ENCODE results near the gene TUBGCP6.

TUBGCP6 gene

DNA sequence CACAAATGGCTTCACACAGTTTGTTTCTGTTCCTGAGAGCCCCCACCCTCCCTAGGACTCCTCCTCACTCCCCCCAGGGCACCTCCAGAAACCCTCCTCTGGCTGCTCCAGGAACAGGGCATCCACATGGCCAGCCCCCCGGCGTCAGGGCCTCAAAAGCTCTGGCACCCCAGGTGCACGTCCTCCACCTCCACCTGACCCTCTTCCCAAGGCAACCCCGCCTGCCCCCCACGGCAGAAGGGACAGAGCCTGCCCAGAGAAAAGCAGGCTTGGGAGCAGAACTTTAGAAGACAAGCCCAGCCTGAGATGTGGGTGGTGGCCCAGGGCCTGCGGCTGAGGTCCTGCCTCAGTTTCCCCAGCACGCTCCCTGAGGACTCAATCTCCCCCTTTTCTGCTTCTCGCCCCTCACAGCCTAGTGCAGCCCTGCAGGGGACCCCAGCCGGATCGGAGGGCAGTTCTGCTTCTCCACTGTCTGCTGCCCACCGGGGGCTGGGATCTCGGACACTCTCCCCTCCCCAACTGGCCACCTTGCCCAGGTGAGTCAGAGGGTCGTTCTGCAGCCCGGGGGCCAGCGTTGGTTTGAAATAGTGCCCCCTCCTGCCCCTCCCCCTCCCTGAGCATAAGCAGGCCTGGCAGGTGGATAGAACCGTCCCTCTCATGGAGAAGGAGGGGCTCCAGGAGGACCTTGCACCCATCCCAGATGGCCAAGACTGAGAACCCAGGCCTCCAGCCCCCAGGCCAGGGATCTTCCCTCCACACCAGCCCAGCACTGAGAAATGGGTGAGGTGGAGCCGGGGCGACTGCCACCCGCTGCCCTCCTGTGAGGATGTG, 61.5 kb downstream of the TUBGCP6 start:
- H3K36me3 ChIP-seq (ENCODE audit: low read depth), result peaks cover 6% of the 10 kb centered on the region; the same call in 1 of the 2 replicates
- peaks cover 4% of the 10 kb centered on the region for H3K4me1 ChIP-seq (ENCODE audit: insufficient read depth, poor library complexity, severe bottlenecking)
- H3K27me3 ChIP-seq (ENCODE audit: insufficient read depth, poor library complexity, severe bottlenecking), result no peaks in the 10 kb centered on the region
- ATAC-seq (ENCODE audit: low read depth) (no peak), DNase-seq (ENCODE audit: low spot score) (no peak)
- TF ChIP-seq, protein P1, sequence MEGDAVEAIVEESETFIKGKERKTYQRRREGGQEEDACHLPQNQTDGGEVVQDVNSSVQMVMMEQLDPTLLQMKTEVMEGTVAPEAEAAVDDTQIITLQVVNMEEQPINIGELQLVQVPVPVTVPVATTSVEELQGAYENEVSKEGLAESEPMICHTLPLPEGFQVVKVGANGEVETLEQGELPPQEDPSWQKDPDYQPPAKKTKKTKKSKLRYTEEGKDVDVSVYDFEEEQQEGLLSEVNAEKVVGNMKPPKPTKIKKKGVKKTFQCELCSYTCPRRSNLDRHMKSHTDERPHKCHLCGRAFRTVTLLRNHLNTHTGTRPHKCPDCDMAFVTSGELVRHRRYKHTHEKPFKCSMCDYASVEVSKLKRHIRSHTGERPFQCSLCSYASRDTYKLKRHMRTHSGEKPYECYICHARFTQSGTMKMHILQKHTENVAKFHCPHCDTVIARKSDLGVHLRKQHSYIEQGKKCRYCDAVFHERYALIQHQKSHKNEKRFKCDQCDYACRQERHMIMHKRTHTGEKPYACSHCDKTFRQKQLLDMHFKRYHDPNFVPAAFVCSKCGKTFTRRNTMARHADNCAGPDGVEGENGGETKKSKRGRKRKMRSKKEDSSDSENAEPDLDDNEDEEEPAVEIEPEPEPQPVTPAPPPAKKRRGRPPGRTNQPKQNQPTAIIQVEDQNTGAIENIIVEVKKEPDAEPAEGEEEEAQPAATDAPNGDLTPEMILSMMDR (IDR thresholded peaks at IDR 0.05; ENCODE audit: poor library complexity, severe bottlenecking), result no peak
- H3K4me3 ChIP-seq (ENCODE audit: severe bottlenecking), result no peak overlapping the region
- no peaks in the 10 kb centered on the region for H3K9me3 ChIP-seq (ENCODE audit: severe bottlenecking)
- no peak overlapping the region for H3K27ac ChIP-seq (ENCODE audit: poor library complexity, severe bottlenecking)

DNA sequence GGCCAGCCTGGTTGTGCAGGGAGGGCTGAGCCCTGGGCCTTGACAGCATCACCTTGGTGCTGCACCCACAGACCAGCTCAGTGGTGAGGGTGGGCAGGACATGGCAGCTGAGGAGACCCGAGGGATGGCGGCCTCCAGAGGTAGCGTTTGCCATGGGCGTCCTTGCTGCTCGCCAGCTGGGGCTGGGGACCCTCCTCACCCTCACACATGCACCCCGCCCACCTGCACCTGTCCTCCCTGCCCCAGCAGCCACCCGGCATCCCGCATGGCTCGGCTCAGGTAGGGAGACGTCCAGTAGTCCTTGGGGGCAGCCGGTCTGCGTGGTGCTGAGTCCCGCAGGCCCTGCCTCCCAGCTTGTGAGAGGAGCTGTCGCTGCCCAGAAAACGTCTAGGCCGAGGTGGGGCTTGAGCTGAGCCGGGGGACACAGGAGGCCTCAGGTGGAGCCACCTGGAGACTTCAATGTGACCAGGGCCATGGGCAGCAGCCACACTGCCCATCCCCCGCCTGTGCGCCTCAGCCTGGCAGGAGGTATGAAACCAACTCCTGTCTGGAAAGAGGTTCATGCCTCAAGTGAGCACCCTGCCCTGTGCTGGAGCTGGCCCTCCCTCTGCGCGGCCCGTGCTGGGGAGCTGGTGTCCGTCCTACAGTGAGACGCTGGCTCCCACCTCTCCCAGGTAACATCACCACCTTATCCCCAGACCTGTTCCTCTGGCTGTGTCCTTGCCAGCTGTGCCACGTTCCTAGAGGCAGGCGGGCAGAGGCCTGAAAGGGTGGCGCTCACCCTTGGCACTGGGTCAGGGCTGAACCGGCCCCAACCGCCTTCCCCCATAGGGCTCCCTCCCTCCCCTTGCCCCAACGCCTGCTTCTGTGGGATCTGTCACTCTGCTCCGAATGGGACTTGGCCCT, 62.4 kb downstream of the TUBGCP6 start:
- TF ChIP-seq, protein P1 (IDR thresholded peaks at IDR 0.05; ENCODE audit: poor library complexity, severe bottlenecking), result no peak

DNA sequence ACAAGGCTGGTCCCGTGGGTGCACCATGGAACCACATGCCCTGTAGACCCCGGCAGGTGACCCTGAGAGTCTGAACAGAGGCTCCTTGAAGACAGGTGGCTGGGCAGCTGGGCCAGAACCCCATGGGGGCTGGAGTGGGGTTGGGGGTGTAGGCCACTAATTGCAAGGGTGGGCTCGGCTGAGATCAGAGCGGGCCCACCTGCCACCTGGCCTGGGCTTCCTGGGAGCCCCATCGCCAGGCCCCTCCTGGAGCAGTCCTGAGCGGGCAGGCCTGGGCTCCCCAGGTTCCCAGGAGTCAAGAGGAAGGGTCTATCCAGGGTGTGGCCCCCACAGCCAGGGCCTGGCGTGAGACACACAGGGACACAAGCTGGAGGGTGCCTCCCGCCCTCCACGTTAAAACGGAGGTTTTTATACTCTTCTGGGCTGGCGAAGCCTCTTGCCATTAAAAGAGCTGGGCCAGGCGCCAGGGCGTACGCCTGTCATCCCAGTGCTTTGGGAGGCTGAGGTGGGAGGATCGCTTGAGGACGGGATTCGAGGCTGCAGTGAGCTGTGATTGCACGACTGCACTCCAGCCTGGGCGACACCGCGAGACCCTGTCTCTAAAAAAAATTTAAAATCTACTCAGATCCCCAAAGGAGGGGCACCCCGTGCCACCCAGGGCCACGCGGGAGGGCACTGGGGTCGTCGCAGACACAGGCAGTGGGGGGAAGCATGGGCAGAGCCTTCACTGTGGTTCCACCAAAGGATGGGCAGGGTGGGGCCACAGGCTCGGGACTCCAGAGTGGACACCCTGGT, 63.9 kb downstream of the TUBGCP6 start:
- ATAC-seq (ENCODE audit: low read depth) (no peak), DNase-seq (ENCODE audit: low spot score) (peak; percentile 42)
- no peak overlapping the region for H3K27ac ChIP-seq (ENCODE audit: poor library complexity, severe bottlenecking)
- no peaks in the 10 kb centered on the region for H3K9me3 ChIP-seq (ENCODE audit: severe bottlenecking)
- H3K36me3 ChIP-seq (ENCODE audit: low read depth), result no peaks in the 10 kb centered on the region
- H3K4me3 ChIP-seq (ENCODE audit: severe bottlenecking), result no peak overlapping the region
- TF ChIP-seq, protein P1 (IDR thresholded peaks at IDR 0.05; ENCODE audit: poor library complexity, severe bottlenecking), result no peak
- no peaks in the 10 kb centered on the region for H3K27me3 ChIP-seq (ENCODE audit: insufficient read depth, poor library complexity, severe bottlenecking)
- no peaks in the 10 kb centered on the region for H3K4me1 ChIP-seq (ENCODE audit: insufficient read depth, poor library complexity, severe bottlenecking)

More for the DNA sequence above, 62.4 kb downstream of the TUBGCP6 start:
- DNase-seq (ENCODE audit: low spot score) (no peak), ATAC-seq (ENCODE audit: low read depth) (peak; percentile 10; the same call in 1 of the 3 replicates)
- H3K4me3 ChIP-seq (ENCODE audit: severe bottlenecking), result no peak overlapping the region
- peaks cover 3% of the 10 kb centered on the region for H3K4me1 ChIP-seq (ENCODE audit: insufficient read depth, poor library complexity, severe bottlenecking)
- H3K9me3 ChIP-seq (ENCODE audit: severe bottlenecking), result no peaks in the 10 kb centered on the region
- no peaks in the 10 kb centered on the region for H3K27me3 ChIP-seq (ENCODE audit: insufficient read depth, poor library complexity, severe bottlenecking)
- H3K27ac ChIP-seq (ENCODE audit: poor library complexity, severe bottlenecking), result no peak overlapping the region
- H3K36me3 ChIP-seq (ENCODE audit: low read depth), result 0 out of 2 replicates have a peak, but pooled peaks cover 2% of the 10 kb centered on the region

DNA sequence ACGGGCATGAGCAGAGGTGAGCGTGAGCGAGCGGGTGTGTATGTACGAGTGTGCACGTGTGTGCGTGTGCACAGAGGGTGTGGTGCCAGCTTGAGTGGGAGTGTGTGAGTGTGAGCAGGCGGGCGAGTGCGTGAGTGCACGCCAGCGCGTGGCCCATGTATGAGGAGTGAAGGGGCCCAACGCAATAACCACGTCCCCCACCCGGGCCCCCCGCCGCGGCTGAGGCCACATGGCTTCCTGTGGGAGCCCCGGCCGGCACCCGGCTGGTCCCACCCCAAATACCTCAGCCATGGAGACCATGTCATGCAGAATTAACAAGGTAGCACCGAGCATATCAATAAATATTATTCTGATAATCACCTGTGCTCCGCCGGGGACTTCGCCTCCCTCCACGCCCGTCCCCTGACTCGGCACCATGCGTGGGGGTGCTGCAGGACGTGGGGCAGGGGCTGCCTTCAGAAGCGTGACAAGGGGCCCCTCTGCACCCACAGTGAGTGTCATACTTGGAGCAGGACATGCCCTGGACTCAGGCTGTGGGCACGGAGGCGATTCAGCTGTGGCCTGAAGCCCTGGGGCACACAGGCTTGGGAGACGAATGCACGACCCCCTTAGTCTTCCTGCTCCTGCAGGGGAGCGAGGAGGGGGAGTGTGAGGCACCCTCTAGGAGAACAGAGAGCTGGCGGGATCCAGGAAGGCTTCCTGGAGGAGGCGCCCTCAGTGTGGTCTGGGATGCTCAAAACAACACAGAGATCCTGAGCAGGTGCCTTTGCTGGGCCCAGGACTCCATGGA, 64.7 kb downstream of the TUBGCP6 start:
- Histone ChIP-seq H3K4me1 (ENCODE audit: insufficient read depth, poor library complexity, severe bottlenecking) (no peaks in the 10 kb centered on the region), H3K27ac (ENCODE audit: poor library complexity, severe bottlenecking) (no peak overlapping the region), H3K27me3 (ENCODE audit: insufficient read depth, poor library complexity, severe bottlenecking) (no peaks in the 10 kb centered on the region), H3K9me3 (ENCODE audit: severe bottlenecking) (no peaks in the 10 kb centered on the region), H3K4me3 (ENCODE audit: severe bottlenecking) (no peak overlapping the region), H3K36me3 (ENCODE audit: low read depth) (no peaks in the 10 kb centered on the region)
- peak; percentile 52 for DNase-seq (ENCODE audit: low spot score)
- no peak for ATAC-seq (ENCODE audit: low read depth)
- TF ChIP-seq, protein P1 (IDR thresholded peaks at IDR 0.05; ENCODE audit: poor library complexity, severe bottlenecking), result no peak

Measured in RWPE2 (cell line).